ENCODE measurements around the gene KCNIP3. TPM values are rescaled to one million over a fixed set of nuclear protein-coding genes. Genes with fewer than 3 reads are reported as not detected.

KCNIP3 gene
- total RNA-seq, 2 donors from 2014 or later = 4.0 to 5.9 TPM

- Histone ChIP-seq H3K27me3 (no peaks in the 10 kb centered on the region), H3K9me3 (no peaks in the 10 kb centered on the region), H3K4me1 (no peaks in the 10 kb centered on the region), H3K27ac (no peak overlapping the region), H3K4me3 (no peak overlapping the region), H3K36me3 (no peaks in the 10 kb centered on the region)
- no peak for TF ChIP-seq CTCF (IDR thresholded peaks at IDR 0.05)
- DNase-seq (ENCODE audit: low spot score) = no peak
These were observed 30.7 kb downstream of the KCNIP3 start for GRCh38 chr2:95327861-95328260.

- no peaks in the 10 kb centered on the region for H3K27me3 ChIP-seq
- no peak overlapping the region for H3K4me3 ChIP-seq
- no peaks in the 10 kb centered on the region for H3K9me3 ChIP-seq
- no peak for DNase-seq (ENCODE audit: low spot score)
- no peak overlapping the region for H3K27ac ChIP-seq
- H3K4me1 ChIP-seq = no peaks in the 10 kb centered on the region
- H3K36me3 ChIP-seq = no peaks in the 10 kb centered on the region
- no peak for TF ChIP-seq CTCF (IDR thresholded peaks at IDR 0.05)
These were observed 31.4 kb downstream of the KCNIP3 start for GRCh38 chr2:95328358-95329125.

GRCh38 chr2:95329401-95329800, 32.3 kb downstream of the KCNIP3 start:
- TF ChIP-seq CTCF (IDR thresholded peaks at IDR 0.05) = no peak
- H3K27me3 ChIP-seq = no peaks in the 10 kb centered on the region
- no peaks in the 10 kb centered on the region for H3K4me1 ChIP-seq
- DNase-seq (ENCODE audit: low spot score) = no peak
- no peaks in the 10 kb centered on the region for H3K9me3 ChIP-seq
- H3K27ac ChIP-seq = no peak overlapping the region
- H3K36me3 ChIP-seq = no peaks in the 10 kb centered on the region
- H3K4me3 ChIP-seq = no peak overlapping the region

GRCh38 chr2:95329891-95330793, 33.0 kb downstream of the KCNIP3 start:
- Histone ChIP-seq H3K4me1 (no peaks in the 10 kb centered on the region), H3K27me3 (no peaks in the 10 kb centered on the region), H3K27ac (no peak overlapping the region), H3K9me3 (no peaks in the 10 kb centered on the region), H3K36me3 (no peaks in the 10 kb centered on the region), H3K4me3 (no peak overlapping the region)
- DNase-seq (ENCODE audit: low spot score) = no peak
- no peak for TF ChIP-seq CTCF (IDR thresholded peaks at IDR 0.05)

- DNase-seq (ENCODE audit: low spot score) = no peak
- no peak overlapping the region for H3K27ac ChIP-seq
- TF ChIP-seq CTCF (IDR thresholded peaks at IDR 0.05) = no peak
- no peaks in the 10 kb centered on the region for H3K27me3 ChIP-seq
- H3K36me3 ChIP-seq = no peaks in the 10 kb centered on the region
- no peaks in the 10 kb centered on the region for H3K9me3 ChIP-seq
- no peak overlapping the region for H3K4me3 ChIP-seq
- no peaks in the 10 kb centered on the region for H3K4me1 ChIP-seq
These were observed 33.7 kb downstream of the KCNIP3 start for GRCh38 chr2:95330794-95331338.
